ENCODE measurements around the gene ADAMTS1. TPM values are rescaled to one million over a fixed set of nuclear protein-coding genes. Genes with fewer than 3 reads are reported as not detected.

ADAMTS1 gene
- total and polyA plus RNA-seq, 2 donors (not counting 1 experiment from before 2014, with no cell fraction given) = not detected

GRCh38 chr21:26812173-26812572, 33.0 kb downstream of the ADAMTS1 start:
- no peaks in the 10 kb centered on the region for H3K79me2 ChIP-seq (ENCODE audit: control insufficient read depth, insufficient read depth, low read length)
- ChIA-PET POLR2A (no interaction called here), CTCF (no interaction called here)
- TF ChIP-seq EZH2 (IDR thresholded peaks at IDR 0.05; ENCODE audit: borderline replicate concordance, insufficient read depth, low read depth, low read length, poor library complexity, severe bottlenecking) (no peak), CTCF (IDR thresholded peaks at IDR 0.05) (no peak)
- H3K4me3 ChIP-seq (ENCODE audit: control extremely low read depth in 1 of 5, extremely low read depth in 1 of 5, insufficient read depth in 1 of 5, low read depth in 2 of 5, low read length in 4 of 5) = no peak overlapping the region
- H3K4me1 ChIP-seq (ENCODE audit: control insufficient read depth in 2 of 2, insufficient read depth in 2 of 2, low read length in 2 of 2) = no peaks in the 10 kb centered on the region
- H3K4me2 ChIP-seq (replicated peaks; ENCODE audit: low read depth, low read length, poor library complexity, severe bottlenecking) = no peak overlapping the region
- H3K4me1 Mint-ChIP-seq = no peaks in the 10 kb centered on the region
- no peaks in the 10 kb centered on the region for H3K27me3 ChIP-seq (replicated peaks in 1 of 4; ENCODE audit: control extremely low read depth in 1 of 4, control insufficient read depth in 3 of 4, insufficient read depth in 4 of 4, low read length in 3 of 4)
- no peak for DNase-seq
- no peaks in the 10 kb centered on the region for H3K9me3 ChIP-seq (ENCODE audit: control extremely low read depth in 1 of 3, control insufficient read depth in 2 of 3, insufficient read depth in 1 of 3, low read length in 2 of 3)
- no peaks in the 10 kb centered on the region for H3K27me3 Mint-ChIP-seq
- no peaks in the 10 kb centered on the region for H3K36me3 ChIP-seq (replicated peaks in 1 of 2; ENCODE audit: control extremely low read depth in 1 of 2, control insufficient read depth in 1 of 2, extremely low read depth in 1 of 2, insufficient read depth in 2 of 2, low read length in 1 of 2)
- no peak overlapping the region for H3K27ac Mint-ChIP-seq
- H3K4me3 Mint-ChIP-seq = no peak overlapping the region
- no peaks in the 10 kb centered on the region for H4K20me1 ChIP-seq (ENCODE audit: control insufficient read depth, insufficient read depth, low read length, poor library complexity, severe bottlenecking)
- no peak overlapping the region for H3K27ac ChIP-seq (ENCODE audit: low read length in 2 of 2)
- no peak overlapping the region for H3K9ac ChIP-seq (ENCODE audit: low read length)
- H3K9me3 Mint-ChIP-seq (ENCODE audit: insufficient read depth) = no peaks in the 10 kb centered on the region
- ATAC-seq (ENCODE audit: low read depth) = no peak
- WGBS (ENCODE audit: insufficient coverage) = no CpG with 5 or more reads among the region's 1 CpG
- no peak overlapping the region for H2AFZ ChIP-seq (ENCODE audit: insufficient read depth, low read depth, low read length, poor library complexity, severe bottlenecking)
- intact Hi-C loops (cut with micrococcal nuclease) = no loop called here

- Histone ChIP-seq H3K4me2 (replicated peaks; ENCODE audit: low read depth, low read length, poor library complexity, severe bottlenecking) (no peak overlapping the region), H3K36me3 (replicated peaks in 1 of 2; ENCODE audit: control extremely low read depth in 1 of 2, control insufficient read depth in 1 of 2, extremely low read depth in 1 of 2, insufficient read depth in 2 of 2, low read length in 1 of 2) (no peaks in the 10 kb centered on the region), H3K4me1 (ENCODE audit: control insufficient read depth in 2 of 2, insufficient read depth in 2 of 2, low read length in 2 of 2) (no peaks in the 10 kb centered on the region), H3K79me2 (ENCODE audit: control insufficient read depth, insufficient read depth, low read length) (no peaks in the 10 kb centered on the region), H3K27me3 (replicated peaks in 1 of 4; ENCODE audit: control extremely low read depth in 1 of 4, control insufficient read depth in 3 of 4, insufficient read depth in 4 of 4, low read length in 3 of 4) (no peaks in the 10 kb centered on the region), H2AFZ (ENCODE audit: insufficient read depth, low read depth, low read length, poor library complexity, severe bottlenecking) (no peak overlapping the region), H3K9ac (ENCODE audit: low read length) (no peak overlapping the region), H3K4me3 (ENCODE audit: control extremely low read depth in 1 of 5, extremely low read depth in 1 of 5, insufficient read depth in 1 of 5, low read depth in 2 of 5, low read length in 4 of 5) (no peak overlapping the region), H3K27ac (ENCODE audit: low read length in 2 of 2) (no peak overlapping the region), H3K9me3 (ENCODE audit: control extremely low read depth in 1 of 3, control insufficient read depth in 2 of 3, insufficient read depth in 1 of 3, low read length in 2 of 3) (no peaks in the 10 kb centered on the region), H4K20me1 (ENCODE audit: control insufficient read depth, insufficient read depth, low read length, poor library complexity, severe bottlenecking) (no peaks in the 10 kb centered on the region)
- no peak for DNase-seq
- Mint-ChIP-seq H3K4me3 (no peak overlapping the region), H3K4me1 (no peaks in the 10 kb centered on the region), H3K27me3 (no peaks in the 10 kb centered on the region), H3K9me3 (ENCODE audit: insufficient read depth) (no peaks in the 10 kb centered on the region), H3K27ac (no peak overlapping the region)
- POLR2A ChIA-PET = no interaction called here
- ATAC-seq (ENCODE audit: low read depth) = no peak
- intact Hi-C loops (cut with micrococcal nuclease) = no loop called here
- TF ChIP-seq EZH2 (IDR thresholded peaks at IDR 0.05; ENCODE audit: borderline replicate concordance, insufficient read depth, low read depth, low read length, poor library complexity, severe bottlenecking) (no peak), CTCF (IDR thresholded peaks at IDR 0.05) (no peak)
- CTCF ChIA-PET = no interaction called here
- no CpG with 5 or more reads among the region's 2 CpGs for WGBS (ENCODE audit: insufficient coverage)
Measured at GRCh38 chr21:26811482-26811881, 33.7 kb downstream of the ADAMTS1 start.

Measured in B cell (primary cell).